Femur (tissue), 1 donor: ENCODE measurements around the gene DEFB132.

Experiments
- DNase-seq: peaks from one replicate; pipeline ENCODE4 v3.0.0-alpha.2; 2017

DEFB132 gene

DNA sequence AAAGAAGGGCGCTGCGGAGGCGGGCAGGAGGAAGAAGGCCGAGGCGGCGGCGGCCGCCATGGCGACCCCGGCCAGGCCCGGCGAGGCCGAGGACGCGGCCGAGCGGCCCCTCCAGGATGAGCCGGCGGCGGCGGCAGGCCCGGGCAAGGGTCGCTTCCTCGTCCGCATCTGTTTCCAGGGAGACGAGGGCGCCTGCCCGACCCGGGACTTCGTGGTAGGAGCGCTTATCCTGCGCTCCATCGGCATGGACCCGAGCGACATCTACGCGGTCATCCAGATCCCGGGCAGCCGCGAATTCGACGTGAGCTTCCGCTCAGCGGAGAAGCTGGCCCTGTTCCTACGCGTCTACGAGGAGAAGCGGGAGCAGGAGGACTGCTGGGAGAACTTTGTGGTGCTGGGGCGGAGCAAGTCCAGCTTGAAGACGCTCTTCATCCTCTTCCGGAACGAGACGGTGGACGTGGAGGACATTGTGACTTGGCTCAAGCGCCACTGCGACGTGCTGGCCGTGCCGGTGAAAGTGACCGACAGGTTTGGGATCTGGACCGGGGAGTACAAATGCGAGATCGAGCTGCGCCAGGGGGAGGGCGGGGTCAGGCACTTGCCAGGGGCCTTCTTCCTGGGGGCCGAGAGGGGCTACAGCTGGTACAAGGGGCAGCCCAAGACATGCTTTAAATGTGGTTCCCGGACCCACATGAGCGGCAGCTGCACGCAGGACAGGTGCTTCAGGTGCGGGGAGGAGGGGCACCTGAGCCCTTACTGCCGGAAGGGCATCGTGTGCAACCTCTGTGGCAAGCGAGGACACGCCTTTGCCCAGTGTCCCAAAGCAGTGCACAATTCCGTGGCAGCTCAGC lies 40.6 kb downstream of the DEFB132 start:
- DNase-seq, result peak; percentile 76

DNA sequence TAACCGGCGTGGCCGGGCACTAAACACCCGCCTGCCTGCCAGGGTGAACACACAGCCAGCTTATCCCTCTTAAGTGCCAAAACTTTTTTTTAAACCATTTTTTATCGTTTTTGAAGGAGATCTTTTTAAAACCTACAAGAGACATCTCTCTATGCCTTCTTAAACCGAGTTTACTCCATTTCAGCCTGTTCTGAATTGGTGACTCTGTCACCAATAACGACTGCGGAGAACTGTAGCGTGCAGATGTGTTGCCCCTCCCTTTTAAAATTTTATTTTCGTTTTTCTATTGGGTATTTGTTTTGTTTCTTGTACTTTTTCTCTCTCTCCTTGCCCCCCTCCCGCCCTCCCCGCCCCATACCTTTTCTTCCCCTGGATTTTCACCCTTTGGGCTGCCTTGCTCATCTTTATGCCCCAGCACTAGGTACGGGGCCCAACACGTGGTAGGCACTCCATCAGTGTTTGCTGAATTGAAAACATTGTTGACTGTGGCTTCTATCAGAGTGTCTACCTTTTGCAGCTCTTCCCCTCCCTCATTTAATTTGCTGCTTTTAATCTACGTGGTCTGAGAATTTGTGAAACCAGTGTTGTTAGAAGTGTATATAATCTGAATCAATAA lies 41.4 kb downstream of the DEFB132 start:
- no peak for DNase-seq

DNA sequence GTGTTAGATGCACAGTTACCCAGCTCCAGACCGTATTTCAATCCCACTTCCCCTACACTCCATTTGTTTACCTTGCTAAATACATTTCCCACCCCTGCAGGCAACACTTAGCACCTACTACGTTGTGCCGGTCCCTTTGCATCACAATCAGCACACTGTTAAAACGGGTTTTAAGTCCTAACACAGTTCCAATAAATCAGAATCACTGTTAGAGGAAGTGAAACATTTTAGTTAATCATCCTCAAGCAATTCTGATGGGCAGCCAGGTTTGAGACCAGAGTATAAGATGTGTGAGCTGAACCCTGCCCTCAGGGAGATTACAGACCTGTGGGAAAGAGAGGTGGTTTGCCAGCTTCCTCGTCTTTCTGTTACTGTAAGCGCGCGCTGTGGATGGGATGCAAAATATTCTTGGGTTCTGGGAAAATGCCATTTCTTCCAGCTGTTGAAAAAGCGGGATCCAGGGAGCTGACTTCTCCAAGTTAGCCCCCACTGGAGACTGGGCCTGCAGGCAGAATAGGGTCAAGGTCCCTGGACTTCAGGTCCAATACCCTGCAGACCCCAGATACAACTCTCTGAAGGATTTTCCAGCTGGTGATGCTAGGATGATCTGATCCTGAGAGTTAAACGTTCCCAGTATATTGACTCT lies 42.9 kb downstream of the DEFB132 start:
- DNase-seq, result no peak

DNA sequence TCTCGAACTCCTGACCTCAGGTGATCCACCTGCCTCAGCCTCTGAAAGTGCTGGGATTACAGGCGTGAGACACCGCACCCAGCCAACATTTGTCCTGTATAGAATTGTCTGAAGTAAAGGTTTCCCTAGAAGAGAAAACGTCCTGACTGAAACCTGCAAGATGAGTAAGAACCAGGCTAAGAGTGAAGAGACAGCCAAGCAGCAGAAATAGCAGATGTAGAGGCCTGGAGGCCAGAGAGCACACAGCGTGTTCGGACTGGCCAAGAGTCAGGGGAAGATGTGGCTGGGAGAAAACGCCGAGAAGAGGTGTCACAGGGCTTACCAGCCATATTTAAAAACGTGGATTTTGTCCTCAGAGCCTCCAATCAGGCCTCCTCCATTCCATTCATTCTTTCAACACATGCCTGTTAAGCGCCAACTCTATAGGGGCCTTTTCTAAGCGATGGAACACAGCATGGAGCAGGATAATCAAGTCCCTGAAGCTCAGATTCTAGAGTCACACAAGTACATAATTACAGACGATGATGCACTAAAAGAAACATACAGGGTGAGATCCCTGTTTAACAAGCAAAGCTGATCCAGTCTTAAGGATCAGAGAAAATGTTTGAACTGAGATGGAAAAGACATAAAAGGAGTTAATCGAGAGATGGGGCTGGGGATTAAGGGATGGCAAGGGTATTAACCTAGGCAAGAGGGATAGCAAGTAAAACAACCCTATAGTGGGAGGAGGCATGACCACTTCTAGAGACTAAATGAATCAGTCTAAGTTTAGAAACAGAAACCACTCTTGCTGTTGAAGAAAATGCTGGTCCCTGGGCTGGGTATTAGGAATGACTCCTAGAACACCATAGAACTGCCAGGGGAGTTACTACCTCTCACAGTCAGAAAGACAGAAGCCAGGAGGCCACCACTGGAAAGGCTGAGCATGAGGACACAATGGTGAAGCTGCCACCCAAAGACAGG lies 44.6 kb downstream of the DEFB132 start:
- DNase-seq, result no peak

DNA sequence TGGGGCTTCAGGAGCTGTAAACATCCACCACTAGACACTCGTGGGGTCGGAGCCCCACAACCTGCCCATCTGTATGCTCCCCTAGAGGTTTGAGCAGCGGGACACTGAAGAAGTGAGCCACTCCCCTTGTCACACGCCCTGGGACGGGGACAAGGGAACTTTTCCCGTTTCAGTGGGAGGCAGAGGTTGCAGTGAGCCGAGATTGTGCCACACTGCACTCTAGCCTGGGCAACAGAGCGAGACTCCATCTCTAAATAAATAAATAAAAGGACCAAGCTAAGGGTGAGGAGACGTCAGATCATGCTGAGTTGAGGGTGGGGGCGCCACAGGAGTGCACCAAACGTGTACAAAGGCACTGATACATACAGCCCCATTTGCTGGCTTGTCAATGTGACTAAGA lies 48.2 kb downstream of the DEFB132 start:
- no peak for DNase-seq

DNA sequence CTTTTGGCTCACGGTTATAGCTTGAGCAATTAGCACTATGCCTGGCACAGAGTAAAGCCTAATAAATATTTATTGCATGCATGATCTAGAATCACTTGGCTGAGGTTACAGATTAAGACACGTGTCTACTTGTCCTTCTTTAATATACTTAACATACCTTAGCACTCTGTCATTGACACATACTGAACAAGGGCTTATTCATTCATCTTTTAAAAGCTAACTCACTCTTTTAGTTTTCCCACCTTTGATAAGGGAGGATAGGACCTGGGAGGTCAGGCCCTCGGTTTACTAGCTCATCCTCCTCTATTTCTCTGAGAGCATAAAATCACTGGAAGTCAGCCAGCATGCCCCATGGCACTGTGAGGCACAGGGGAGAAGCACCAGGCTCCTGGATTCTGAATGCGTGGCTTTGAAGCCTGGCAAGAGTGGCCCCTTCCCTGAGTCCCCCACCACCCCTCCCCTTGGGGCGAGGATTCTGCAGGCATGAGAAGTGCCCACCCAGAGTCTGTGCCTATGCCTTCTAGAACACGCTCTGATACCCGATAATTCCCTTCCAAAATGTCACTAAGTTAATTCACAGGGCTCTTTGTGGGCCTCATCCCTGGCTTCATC lies 51.0 kb downstream of the DEFB132 start:
- no peak for DNase-seq

DNA sequence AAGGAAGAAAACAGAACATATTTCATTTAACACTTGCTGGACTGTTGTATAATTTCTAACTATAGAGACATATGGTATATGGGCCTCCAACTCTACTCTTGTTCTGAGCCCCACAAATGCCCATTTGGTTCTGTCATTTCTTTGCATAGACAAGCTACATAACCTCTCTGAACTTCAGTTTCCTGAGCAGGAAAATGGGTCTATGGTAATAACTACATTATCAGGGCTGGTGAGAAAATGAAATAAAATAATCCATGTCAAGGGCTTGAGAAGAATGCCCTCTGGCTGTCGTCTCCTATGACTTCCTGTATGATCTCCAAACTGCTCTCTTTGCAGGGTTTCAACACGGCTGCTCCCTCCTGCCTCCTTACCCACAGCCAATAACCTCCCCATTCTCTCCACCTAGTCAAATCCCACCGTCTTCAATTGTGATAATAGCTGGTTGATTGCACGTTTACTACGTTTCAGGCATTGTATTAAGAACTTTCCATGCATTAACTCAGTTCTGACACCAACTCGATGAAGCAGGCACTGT lies 51.8 kb downstream of the DEFB132 start:
- DNase-seq, result no peak

DNA sequence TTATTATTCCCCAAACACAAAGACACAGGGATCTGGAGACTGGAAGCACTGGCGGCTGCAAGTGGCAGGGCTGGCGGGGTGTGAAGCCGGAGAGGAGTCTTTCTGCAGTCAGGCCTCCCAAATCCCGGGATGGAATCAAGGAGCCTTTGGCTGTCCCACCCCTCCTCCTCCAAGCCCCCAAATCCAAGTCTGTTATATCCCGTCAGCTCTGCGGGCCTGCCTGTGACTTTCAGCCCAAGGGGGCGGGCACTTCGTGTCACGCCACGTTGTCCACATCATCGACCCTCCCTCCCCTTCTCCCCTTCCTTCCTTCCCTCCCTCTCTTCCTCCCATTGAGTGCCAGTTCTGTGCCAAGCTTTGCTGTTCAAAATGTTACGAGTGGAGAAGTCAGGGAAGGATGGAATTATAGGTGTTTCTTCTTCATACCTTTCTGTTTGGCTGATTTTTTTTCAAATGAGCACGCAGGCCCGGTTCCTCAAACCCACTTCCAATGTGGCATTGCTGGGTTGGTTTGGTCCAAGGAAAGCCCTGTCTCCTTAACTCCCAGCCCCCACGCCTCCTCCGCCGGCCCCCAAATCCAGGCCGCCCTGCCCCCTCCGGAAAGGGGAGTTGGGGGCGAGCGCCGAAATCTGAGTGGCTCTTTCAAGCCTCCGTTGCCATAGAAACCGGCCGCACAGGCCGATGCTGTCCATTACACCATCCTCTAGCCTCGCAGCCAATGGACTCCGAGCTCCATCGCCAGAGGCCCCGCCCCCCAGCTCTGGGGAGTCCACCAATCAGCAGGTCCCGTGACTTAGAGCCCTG lies 52.5 kb downstream of the DEFB132 start:
- peak; percentile 100 for DNase-seq

DNA sequence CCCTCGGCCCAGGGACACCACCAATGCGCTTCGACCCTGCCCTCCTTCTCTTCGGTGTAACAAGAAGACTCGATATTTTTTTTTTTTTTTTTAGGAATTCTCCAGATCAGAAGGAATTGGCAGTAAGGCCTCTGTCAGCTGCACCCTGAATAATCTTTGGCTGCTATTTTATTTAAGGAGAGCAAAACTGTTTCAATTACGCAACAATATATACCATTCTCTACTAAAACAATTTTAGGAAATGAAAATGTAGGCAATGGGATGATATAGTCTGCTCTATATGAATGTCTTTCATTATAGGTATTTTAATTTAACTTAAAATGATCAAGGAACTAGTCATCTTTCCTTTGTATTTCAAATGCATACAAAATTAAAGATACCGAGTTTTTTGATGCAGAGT lies 53.1 kb downstream of the DEFB132 start:
- no peak for DNase-seq
